ENCODE measurements around the gene ELP4.

ELP4 gene

GRCh38 chr11:31815711-31816467, 306.3 kb downstream of the ELP4 start:
- DNase-seq = no peak

DNA sequence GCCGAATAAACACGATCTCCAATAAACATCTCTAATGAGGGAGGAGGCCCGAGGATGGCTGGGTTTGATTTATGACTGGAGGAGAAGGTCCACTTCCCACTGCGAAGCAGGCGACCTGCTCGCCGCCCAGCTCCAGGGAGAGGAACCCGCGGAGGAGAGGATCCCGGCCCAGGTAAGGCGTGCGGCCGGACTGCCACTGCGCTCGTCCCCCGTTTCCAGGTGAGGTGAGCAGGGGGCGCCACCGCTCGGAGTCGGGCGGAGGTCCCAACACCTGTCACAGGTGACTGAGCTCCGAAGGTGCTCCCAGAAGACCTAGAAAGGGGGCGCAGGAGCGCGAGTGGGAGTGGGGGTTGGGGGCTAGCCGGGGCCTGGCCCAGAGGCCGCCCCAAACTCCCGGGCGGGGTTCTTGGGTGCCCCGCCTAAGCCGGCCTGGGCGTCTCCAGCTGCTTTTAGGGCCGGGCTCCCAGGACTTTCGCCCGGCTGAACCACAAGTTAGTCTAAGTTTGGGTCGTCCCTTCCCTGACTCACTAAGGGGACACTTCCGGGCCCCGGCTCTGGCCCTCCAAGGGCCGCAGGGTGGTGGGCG, 307.0 kb downstream of the ELP4 start:
- DNase-seq = no peak

DNA sequence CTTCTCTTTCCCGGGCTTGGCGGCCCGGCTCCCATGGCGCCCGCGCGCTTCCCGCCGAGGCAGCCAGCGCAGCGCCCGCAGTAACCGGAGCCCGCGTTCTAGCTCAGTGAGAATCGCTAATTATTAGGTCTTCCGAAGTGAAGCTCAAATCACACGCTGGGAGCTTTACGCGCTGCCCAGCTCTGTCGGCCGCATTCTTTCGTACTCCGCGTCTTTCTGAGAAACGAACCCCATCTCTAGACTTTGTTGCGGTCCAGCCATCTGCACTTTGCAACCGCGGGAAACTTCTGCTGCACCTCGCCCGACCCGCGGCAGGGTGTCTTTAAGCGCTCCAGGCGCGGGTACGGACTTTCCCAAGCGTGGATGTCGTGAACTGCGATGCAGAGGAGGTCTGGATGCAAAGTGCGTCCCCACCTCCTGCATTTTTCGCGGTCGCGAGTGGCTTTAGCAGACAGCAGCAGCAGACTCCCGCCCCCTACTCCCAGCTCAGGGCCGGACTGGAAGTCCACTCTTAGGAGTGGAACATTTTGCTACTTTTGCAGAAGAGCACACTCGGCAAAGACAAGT, 307.6 kb downstream of the ELP4 start:
- DNase-seq = no peak

DNA sequence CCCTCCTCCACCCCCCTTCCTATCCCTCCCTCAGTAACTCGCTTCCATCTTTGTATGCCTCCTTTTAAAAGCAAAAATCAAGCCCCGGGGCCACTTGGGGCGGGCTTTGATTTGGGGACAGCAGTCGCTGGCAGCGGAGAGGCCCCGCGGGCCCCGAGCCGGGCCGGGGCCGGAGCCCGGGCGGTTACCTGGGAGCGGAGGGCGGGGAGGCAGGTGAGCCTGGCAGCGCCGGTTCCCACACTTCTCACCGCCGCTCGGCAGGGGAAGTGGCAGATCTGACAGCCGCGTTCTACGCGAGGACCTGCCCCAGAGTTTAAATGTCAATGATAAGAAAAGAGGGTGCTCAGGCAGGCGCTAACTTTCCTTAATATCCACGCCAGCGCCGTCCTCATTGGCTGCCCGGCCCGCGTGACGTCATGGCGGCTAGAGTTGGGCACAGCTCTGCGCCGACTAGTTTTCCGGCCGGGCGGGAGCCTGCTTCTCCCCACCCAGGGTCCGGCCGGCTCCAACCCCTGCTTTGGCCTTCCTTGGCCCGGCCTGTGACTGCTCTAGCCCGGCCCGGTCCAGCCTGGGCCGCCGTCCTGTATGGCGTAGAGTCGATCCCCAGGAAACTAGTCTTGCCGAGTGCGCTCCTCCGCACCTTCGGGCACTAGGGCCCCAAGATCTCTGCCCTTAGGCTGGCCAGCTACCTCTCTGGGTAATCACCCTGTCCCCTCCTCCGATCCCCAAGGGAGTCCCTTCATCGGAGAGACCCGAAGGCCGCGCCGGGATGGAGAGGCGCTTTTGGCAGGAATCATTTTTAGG, 308.3 kb downstream of the ELP4 start:
- DNase-seq = no peak

DNA sequence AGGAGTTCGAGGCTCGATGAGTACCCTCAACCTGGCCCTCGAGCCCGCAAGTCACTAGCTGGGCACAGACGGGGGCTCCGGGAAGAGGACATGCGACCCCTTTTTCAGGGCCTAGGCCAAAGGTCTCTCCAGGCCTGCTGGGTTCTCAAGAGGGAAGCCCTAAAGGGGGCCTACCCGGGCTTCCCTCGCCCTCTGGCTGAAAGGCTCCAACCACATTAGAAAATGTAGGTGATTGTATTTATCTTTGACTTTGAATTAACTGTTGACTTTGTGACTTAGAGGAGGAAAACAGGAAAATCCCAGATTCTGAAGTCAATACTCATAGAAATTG, 308.8 kb downstream of the ELP4 start:
- DNase-seq = no peak

- no peak for DNase-seq
Measured at GRCh38 chr11:31818874-31819331, 309.3 kb downstream of the ELP4 start.

- no peak for DNase-seq
Measured at GRCh38 chr11:31819621-31820437, 310.3 kb downstream of the ELP4 start.

DNA sequence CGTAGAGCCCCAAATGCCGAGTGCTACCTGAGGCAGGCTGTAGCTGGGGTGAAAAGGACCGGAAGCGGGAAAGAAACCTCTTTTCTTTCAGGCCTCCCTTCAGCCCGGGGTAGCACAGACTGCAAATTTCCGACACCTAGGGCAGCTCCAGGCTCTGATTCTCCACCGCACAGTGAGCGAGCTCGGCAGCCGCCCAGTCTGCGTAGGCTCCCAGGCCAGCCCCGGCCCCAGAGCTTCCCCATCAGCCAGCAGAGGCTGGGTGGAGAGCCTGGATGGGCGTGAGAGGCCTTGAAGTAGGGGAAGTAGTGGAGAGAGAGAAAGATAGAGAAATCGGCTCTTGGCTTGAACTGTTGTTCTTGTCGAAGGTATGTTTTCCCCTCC, 310.9 kb downstream of the ELP4 start:
- no peak for DNase-seq

DNA sequence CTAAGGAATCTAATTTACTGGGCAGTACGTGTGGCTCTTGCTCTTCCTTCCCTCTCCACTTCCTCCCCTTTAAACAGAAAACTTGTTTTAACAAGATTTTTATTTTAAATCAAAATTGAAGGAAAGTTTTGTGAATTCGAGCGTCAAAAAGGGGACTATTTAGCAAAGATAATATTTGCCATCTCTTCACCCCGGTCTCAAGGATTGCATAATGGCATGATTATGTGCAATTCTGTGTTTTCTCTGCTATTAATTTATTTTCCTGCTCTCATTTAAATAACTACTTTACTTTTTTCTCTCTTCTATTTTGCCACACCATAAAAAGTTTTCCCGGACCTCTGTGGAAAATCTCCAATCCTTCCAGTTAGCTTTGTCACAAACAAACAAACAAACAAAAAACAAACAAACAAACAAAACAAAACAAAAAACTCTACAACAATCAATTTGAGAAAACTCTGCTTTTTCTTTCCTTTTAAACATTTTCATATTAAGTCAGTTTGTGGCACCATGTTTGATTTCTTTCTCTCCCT, 311.7 kb downstream of the ELP4 start:
- DNase-seq = no peak

DNA sequence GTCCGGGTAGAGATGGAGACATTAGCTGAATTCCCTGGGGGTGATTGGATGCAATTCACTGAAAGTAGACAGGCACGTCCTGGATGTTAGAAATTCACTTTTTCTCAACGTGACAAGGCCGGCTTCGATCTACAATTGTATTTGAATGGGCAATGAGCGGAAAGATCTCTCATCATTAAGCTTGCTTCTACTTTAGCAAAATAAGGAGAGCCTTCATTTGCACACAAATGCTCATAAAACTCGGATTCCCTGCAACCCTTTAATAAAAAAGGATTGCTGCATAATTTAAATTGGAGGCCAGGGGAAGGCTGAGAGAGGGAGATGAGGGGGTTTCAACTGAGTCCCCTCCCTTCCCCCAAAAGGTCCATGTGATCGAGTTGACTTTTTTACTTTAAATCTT, 312.2 kb downstream of the ELP4 start:
- DNase-seq = no peak

DNA sequence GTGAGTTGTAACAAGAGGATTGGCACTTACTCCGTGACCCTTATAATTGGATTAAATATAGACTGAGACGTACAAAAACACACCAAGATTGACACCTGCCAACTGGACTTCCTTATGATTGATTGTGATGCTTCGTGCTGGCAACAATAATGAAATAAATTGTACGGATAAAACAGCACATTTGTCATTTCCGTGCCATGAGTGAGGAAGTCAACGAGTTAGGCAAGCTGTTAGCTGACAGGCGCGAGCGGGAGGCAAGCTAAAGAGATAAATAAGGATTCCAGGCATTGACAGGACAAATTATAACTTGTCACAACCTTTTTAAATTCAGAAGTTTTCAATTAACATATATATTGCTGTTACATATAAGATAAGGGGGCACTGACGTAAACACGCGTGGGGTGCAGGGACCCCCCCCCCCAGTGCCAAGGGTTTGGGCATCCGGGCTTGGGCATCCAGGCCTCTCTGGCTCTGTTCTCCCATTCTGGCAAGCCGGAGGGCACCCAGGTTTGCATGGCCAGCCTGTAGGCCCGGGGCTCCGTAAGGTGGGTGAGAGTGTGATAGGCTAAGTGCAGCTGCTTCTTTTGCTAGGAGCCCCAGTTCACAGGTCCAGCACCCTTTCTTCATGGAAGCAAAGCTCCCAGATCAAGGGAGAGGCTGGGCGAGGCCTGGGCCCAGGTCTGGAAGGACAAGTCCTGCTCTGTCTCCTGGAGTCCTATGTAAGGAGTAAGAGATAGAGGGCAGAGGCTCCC, 312.8 kb downstream of the ELP4 start:
- no peak for DNase-seq

- no peak for DNase-seq
Measured at GRCh38 chr11:31822927-31823643, 313.5 kb downstream of the ELP4 start.

DNA sequence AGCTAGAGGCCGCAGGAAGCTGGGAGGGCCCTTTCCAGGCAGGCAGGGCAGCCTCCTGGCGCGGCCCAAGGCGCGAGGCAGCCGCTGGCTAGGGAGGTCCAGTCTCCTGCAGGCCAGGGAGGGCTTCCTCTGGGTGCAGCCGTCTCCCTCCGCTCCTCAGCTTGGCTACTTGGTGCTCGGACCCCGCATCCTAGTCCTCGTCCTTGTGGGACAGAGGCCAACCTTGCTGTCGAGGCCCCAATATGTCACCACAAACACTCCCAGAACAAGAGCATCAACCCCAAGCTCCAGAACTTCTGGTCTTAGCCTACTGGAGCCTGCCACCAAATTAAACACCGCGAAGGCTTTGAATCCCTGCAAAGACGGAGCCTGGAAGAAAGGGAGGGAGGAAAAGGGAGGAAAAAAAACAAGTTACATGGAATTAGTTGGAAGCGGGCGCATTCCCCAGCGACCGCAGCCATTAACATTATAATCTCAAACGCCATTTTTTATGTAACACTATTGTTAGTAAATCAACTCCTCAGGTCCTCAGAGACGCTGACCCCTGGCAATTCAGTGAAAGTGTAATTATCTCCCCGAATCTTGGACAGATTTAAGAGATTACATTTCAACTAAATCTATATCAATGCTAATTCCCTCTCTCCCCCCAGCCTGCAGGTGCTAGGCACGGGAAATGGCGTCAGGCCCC, 314.2 kb downstream of the ELP4 start:
- no peak for DNase-seq

DNA sequence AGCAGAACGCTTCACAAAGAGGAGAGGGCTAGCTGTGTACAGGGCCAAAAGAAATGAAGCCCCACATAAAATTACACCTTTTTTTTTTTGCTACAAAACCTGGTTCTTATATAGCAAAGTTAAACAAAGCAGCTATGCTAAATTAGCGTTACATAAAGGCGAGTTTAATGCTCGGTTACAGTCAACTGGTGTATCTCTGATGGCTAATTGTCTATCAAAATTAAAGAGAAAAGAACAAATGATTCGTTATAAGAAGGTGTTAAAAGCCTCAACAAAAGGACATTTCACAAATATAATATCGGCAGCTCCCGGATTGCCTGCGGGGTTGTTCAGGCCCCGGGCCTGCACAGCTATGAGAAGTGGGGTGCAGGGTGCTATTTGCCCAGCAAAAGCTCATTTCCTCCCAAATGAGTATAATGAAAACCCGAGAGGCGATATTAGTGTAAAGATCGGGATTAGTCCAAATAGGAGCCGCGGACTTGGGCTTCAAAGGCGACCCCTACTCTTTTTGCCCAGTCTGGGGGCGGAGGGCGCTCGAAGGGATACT, 314.8 kb downstream of the ELP4 start:
- DNase-seq = no peak

DNA sequence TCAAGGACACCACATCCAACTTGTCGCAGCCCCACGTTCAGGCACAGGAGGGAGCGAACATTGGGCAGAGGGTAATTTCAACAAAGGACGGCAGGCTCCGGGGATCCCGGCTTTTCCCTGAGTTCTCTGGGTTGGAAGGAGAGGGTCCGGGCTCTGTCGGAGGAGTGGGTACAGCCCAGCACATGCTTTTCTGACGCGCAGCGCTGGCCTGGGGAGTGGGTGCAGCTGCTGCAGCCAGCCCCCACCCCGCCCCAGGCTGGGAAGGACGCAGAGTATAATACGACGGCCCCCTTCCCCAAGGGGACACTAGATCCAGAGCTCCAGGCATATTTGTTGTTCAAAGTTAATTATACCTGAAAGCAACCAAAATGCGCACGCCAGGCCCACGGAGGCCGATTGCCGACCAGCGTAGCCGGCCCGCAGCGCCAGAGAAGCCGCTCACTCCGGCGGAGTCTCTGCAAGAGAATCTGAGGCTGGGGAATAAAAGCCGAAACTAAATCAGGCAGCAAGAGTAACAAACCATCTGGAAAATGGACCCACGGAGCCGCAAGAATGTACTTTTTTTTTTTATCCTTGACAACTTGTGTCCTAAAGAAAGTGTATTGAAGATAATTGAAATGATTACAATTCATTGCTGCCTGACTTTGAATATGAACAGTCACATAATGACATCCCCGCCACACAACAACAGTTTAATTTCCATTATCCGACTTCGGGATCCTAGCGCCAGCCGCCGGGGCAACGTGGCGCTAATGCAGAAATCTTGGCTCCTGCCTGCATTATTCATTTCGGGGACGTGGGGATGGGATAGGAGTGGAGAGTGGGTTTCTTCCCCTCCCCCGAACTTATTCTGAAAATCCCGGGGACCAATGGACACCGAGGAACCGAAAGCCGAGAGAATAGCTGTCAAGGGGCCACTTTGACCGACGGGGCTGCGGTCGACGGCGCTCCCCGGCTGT, 315.6 kb downstream of the ELP4 start:
- DNase-seq = no peak

DNA sequence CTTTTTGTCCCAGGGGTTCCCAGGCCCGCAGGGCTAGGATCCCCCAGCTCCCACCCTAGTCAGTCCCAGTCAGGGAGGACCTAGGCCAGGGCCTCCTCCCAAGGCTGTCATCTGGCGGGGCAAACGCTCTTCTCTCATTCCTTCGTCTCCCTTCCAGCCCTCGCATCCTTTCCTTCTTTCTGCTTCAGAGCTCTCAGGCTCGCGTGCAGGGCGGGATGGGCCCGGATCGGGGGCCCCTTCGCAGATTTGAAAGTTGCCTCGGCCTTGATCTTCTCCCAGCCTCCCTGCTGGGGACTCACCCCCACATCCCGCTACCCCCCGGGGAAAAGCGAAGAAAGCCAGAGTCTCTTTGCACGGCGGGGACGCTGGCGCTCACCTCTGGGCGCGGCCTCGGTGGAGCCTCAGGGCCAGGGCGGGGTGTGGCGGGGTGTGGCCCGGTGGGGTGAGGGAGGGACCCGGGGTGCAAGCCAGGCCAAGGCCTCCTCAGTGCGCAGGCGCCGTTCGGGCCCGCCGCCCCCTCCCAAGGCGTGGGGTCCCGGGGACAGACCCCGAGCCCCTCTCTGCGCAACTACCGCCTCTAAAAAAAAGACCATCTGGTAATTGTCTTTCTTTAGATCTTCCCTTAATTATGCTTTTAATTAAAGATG, 316.4 kb downstream of the ELP4 start:
- no peak for DNase-seq

- no peak for DNase-seq
Measured at GRCh38 chr11:31826536-31827438, 317.2 kb downstream of the ELP4 start.

Measured in DMS153 (cell line).